MCF 10A (cell line): ENCODE measurements around the gene NSL1. TPM values are rescaled to one million over a fixed set of nuclear protein-coding genes. Genes with fewer than 3 reads are reported as not detected.
A peak's percentile ranks its signal among the peaks of the same experiment; 100 is the strongest.

Source experiments
- BruUV-seq: library from RNA; stranded (reverse); fragments of 400-500 nt; replicated peaks from 2 replicates; lab custom pipeline; 2021; lab: Mats Ljungman, UMichigan
- CTCF ChIA-PET: fragments of 300-600 bp; sonication (Branson Sonifier 250); formaldehyde crosslinking; extraction: SDS; loops from one replicate; lab custom pipeline; 2021; ENCODE audit warnings: antibody characterized with exemption, inconsistent platforms; lab: Yijun Ruan, JAX
- POLR2A ChIA-PET: fragments of 300-600, 350-650 bp; sonication (Branson Sonifier 250); formaldehyde crosslinking; extraction: SDS; loops from one replicate; lab custom pipeline; 2020; ENCODE audit warnings: antibody characterized with exemption, inconsistent platforms; lab: Yijun Ruan, JAX
- DNase-seq: peaks from one replicate; pipeline ENCODE4 v3.0.0-alpha.2; 2018; ENCODE audit not compliant: unreplicated experiment
- H3K27ac Mint-ChIP-seq: one replicate; pipeline ENCODE4 v1.8.0; 2022; ENCODE audit warnings: mild to moderate bottlenecking, low read depth, mixed read lengths; ENCODE audit not compliant: unreplicated experiment
- H3K27me3 Mint-ChIP-seq: one replicate; pipeline ENCODE4 v1.8.0; 2022; ENCODE audit warnings: mixed read lengths; ENCODE audit not compliant: insufficient read depth, unreplicated experiment
- H3K36me3 Mint-ChIP-seq: one replicate; pipeline ENCODE4 v1.8.0; 2022; ENCODE audit warnings: mild to moderate bottlenecking, moderate library complexity, mixed read lengths; ENCODE audit not compliant: insufficient read depth, unreplicated experiment
- H3K4me1 Mint-ChIP-seq: one replicate; pipeline ENCODE4 v1.8.0; 2022; ENCODE audit warnings: mixed read lengths; ENCODE audit not compliant: insufficient read depth, unreplicated experiment
- H3K4me3 Mint-ChIP-seq: one replicate; pipeline ENCODE4 v1.8.0; 2022; ENCODE audit warnings: mild to moderate bottlenecking, moderate library complexity, mixed read lengths; ENCODE audit not compliant: unreplicated experiment
- H3K9me3 Mint-ChIP-seq: one replicate; pipeline ENCODE4 v1.8.0; 2022; ENCODE audit warnings: mixed read lengths; ENCODE audit not compliant: unreplicated experiment
- intact Hi-C: fragments of 100-400 bp; cut with micrococcal nuclease; formaldehyde crosslinking; loops from 2 replicates; pipeline ENCODE4 v1.14.1; 2022
- total RNA-seq: library from RNA; stranded (reverse); gene quantifications from 2 replicates; pipeline ENCODE4 v1.2.3, GENCODE V29; 2022
- TF ChIP-seq, protein P1 (sequence below): fragments of 200-600 bp; IDR thresholded peaks from one replicate; pipeline ENCODE4 v1.8.0; 2022; ENCODE audit warnings: antibody characterized with exemption, mild to moderate bottlenecking; ENCODE audit not compliant: unreplicated experiment

NSL1 gene
- total RNA-seq, 1 experiment from 2014 or later = 39.7 TPM

DNA sequence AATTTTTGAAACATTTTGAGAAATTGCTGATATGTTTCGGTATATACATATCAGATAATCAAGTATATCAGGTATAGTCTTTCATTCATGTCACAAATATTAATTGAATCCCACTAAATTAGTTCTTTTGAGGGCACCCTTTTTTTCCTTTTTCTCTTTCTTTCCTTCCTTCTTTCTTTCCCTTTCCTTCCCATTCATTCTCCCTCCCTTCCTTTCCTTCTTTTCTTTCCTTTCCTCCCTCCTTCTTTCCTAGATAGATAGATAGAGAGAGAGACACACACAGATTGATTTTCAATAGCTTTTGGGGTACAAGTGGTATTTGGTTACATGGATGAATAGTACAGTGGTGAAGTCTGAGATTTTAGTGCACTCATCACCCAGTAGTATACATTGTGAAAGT, 5.7 kb downstream of the NSL1 start:
- no peaks in the 10 kb centered on the region for H3K27me3 Mint-ChIP-seq
- no peak overlapping the region for H3K4me3 Mint-ChIP-seq
- H3K36me3 Mint-ChIP-seq = peaks cover 48% of the 10 kb centered on the region
- BruUV-seq = no TSS peak
- H3K9me3 Mint-ChIP-seq = no peaks in the 10 kb centered on the region
- TF ChIP-seq, protein P1, sequence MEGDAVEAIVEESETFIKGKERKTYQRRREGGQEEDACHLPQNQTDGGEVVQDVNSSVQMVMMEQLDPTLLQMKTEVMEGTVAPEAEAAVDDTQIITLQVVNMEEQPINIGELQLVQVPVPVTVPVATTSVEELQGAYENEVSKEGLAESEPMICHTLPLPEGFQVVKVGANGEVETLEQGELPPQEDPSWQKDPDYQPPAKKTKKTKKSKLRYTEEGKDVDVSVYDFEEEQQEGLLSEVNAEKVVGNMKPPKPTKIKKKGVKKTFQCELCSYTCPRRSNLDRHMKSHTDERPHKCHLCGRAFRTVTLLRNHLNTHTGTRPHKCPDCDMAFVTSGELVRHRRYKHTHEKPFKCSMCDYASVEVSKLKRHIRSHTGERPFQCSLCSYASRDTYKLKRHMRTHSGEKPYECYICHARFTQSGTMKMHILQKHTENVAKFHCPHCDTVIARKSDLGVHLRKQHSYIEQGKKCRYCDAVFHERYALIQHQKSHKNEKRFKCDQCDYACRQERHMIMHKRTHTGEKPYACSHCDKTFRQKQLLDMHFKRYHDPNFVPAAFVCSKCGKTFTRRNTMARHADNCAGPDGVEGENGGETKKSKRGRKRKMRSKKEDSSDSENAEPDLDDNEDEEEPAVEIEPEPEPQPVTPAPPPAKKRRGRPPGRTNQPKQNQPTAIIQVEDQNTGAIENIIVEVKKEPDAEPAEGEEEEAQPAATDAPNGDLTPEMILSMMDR = no peak
- peaks cover 13% of the 10 kb centered on the region for H3K4me1 Mint-ChIP-seq
- POLR2A ChIA-PET = interaction anchor here (0.9 to 1.9 kb wide), 4 partner anchors 178 to 316 kb away, joined by 3 to 6 read pairs (median 3); no protein-coding TSS in a partner anchor
- no peak for DNase-seq
- peak overlapping the region; percentile 8 for H3K27ac Mint-ChIP-seq
- CTCF ChIA-PET = interaction anchor here (0.6 to 6.1 kb wide), 15 partner anchors 8 to 330 kb away, joined by 3 to 147 read pairs (median 3); no protein-coding TSS in a partner anchor
- intact Hi-C loops = no loop called here

- Mint-ChIP-seq H3K4me1 (peaks cover 13% of the 10 kb centered on the region), H3K9me3 (no peaks in the 10 kb centered on the region), H3K36me3 (peaks cover 42% of the 10 kb centered on the region), H3K27me3 (no peaks in the 10 kb centered on the region), H3K4me3 (no peak overlapping the region), H3K27ac (peak overlapping the region; percentile 6)
- TF ChIP-seq, protein P1 = no peak
- intact Hi-C loops = loop anchor here (2.0 to 5.0 kb wide), 3 partner anchors 211 to 1103 kb away; no protein-coding TSS in a partner anchor
- ChIA-PET POLR2A (no interaction called here), CTCF (interaction anchor here (0.6 to 6.1 kb wide), 11 partner anchors 9 to 416 kb away, joined by 3 to 147 read pairs (median 4); no protein-coding TSS in a partner anchor)
- BruUV-seq = no TSS peak
- no peak for DNase-seq
Measured at GRCh38 chr1:212783976-212784375, 7.6 kb downstream of the NSL1 start.

DNA sequence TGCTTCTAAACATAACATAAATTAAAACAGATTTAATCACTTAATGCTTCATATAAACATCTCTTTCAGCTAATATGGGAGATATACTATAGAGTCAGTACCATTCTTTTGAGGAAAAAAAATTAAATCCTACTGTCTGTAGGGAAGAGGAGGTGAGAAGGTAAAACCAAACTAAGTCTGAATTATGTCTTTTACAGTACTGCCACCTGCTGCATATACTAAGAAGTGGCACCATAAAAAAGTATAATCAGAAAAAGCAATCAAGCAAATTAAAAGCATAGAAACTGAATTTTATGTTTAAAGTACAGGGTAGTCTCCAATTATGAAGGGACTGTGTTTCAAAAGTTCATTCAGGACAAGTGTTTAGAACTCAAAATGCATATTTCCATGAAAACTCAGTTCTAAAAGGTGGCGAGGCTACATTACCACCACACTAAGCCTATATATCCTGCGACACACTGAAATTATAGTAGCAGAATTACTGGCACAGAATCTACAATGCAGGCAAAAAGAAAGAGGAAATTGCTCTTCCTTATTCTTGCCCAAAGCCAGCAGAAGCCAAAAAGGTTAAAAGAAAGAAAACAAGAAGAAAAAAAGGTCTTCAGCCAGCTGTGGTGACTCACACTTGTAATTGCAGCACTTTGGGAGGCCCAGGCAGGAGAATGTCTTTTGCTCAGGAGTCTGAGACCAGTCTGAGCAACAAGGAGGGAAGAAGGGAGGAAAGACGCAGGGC, 9.0 kb downstream of the NSL1 start:
- no peaks in the 10 kb centered on the region for H3K9me3 Mint-ChIP-seq
- peak overlapping the region; percentile 57 for H3K27ac Mint-ChIP-seq
- intact Hi-C loops = loop anchor here (1.0 to 5.0 kb wide), 8 partner anchors 83 to 1102 kb away; partner anchors contain the start of gene BATF3
- DNase-seq = peak; percentile 58
- peaks cover 39% of the 10 kb centered on the region for H3K36me3 Mint-ChIP-seq
- POLR2A ChIA-PET = interaction anchor here (0.6 to 3.0 kb wide), 10 partner anchors 8 to 327 kb away, joined by 3 to 22 read pairs (median 4); partner anchors contain the start of genes ATF3, FLVCR1, NSL1 and TATDN3
- BruUV-seq = no TSS peak
- no peak overlapping the region for H3K4me3 Mint-ChIP-seq
- TF ChIP-seq, protein P1 = peak; percentile 84
- H3K4me1 Mint-ChIP-seq = peaks cover 7% of the 10 kb centered on the region
- CTCF ChIA-PET = interaction anchor here (0.6 to 6.1 kb wide), 41 partner anchors 8 to 1170 kb away, joined by 3 to 147 read pairs (median 5); partner anchors contain the start of genes ATF3, NSL1 and TATDN3
- no peaks in the 10 kb centered on the region for H3K27me3 Mint-ChIP-seq

- TF ChIP-seq, protein P1 = no peak
- BruUV-seq = no TSS peak
- Mint-ChIP-seq H3K9me3 (no peaks in the 10 kb centered on the region), H3K27ac (no peak overlapping the region), H3K36me3 (peaks cover 32% of the 10 kb centered on the region), H3K4me3 (no peak overlapping the region), H3K4me1 (peaks cover 7% of the 10 kb centered on the region), H3K27me3 (no peaks in the 10 kb centered on the region)
- no peak for DNase-seq
- ChIA-PET CTCF (interaction anchor here (0.7 to 6.1 kb wide), 39 partner anchors 9 to 872 kb away, joined by 3 to 147 read pairs (median 5); partner anchors contain the start of gene ATF3), POLR2A (interaction anchor here (0.6 to 3.0 kb wide), 10 partner anchors 10 to 495 kb away, joined by 3 to 22 read pairs (median 4); partner anchors contain the start of genes ATF3, NSL1 and TATDN3)
- intact Hi-C loops = loop anchor here (5.0 kb wide), 1 partner anchor 709 kb away; no protein-coding TSS in a partner anchor
Measured at GRCh38 chr1:212781225-212781624, 10.4 kb downstream of the NSL1 start.
